EH (cell line): Measurements from ENCODE around the gene MEGF6.

Source experiments
- DNase-seq: peaks from one replicate; pipeline ENCODE4 v3.0.0-alpha.2; 2015; ENCODE audit warnings: low read depth

The MEGF6 gene

GRCh38 chr1:3504151-3504821, 107.0 kb downstream of the MEGF6 start:
- DNase-seq: peak; percentile 98

DNA sequence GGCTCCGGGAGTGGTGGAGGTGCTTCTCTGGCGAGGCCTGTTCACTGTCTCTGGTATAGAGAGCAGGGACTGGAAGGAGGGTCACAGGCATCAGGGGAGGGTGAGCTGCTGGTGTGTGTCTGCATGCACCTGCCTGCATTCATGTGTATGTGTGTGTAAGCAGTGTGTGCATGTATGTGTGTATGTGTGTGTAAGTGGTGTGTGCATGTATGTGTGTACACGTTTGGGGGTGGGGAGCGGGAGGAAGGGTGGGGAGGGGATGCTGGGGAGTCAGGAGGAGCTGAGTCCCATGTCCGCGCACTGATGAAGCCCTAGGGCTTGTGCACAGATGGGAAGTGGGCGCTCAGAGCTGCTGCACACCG, 107.8 kb downstream of the MEGF6 start:
- DNase-seq: no peak

DNA sequence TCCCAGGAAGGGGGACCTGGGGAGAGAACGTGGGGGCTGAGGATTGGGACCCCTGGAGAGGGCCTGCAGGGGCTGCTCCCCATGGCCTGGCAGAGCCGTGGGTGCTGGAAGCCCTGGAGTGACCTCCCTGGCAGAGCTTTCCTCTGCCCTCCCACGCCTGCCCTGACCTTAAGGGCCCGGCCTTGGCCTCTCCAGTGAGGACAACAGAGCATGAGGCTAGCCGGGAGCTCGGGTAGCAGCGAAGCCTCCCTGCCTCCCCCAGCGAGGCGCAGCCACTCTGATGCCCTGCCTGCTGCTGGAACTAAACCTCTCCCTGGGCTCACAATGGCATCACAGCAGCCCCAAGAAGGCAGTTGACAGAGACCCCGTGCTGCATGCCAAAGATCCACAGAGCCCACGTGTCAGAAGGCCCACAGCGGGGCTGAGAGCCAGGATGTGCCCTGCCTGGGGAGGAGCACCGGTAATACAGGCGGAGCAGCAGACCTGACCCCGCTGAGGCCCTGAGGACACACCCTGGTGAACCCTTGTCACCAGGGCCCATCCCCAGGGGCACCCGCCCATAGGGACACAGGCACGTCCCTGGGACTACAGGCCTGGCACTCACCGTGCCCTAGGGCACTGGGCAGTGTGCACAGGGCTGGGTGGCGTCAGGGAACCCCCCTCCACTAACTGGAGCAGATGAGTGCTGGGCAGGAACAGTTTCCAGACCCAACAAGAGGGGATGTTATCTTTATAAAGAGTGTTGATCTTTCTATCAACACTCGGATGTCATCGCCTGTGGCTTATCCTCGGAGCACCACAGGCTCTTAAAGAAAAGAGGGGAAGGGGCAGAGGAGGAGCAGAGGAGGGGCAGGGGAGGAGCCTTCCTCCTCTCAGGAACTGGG, 108.4 kb downstream of the MEGF6 start:
- no peak for DNase-seq

GRCh38 chr1:3501856-3502640, 109.3 kb downstream of the MEGF6 start:
- DNase-seq: peak; percentile 38

DNA sequence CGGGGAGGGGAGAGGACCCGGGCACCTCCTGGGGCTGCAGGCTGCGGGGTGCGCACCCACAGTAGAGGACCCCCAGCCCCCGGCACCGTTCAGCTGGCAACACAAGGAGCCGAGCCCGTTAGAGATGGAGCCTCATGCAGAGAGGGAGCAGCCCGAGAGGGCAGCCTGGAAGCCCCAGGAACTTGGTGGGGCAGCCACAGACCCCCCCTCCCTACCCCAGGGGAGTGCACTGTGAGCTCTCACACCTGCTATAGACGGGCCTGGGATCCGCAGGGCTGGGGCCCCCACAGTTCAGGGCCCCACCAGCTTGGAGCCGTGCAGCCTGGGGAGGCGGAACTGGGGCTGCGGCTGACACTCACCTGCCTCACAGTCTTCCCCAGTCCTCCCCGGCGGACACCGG, 109.9 kb downstream of the MEGF6 start:
- no peak for DNase-seq

- DNase-seq: no peak
Observed at GRCh38 chr1:3500265-3500835, 111.0 kb downstream of the MEGF6 start.

GRCh38 chr1:3499611-3500010, 111.7 kb downstream of the MEGF6 start:
- no peak for DNase-seq

GRCh38 chr1:3498986-3499385, 112.3 kb downstream of the MEGF6 start:
- DNase-seq: no peak

DNA sequence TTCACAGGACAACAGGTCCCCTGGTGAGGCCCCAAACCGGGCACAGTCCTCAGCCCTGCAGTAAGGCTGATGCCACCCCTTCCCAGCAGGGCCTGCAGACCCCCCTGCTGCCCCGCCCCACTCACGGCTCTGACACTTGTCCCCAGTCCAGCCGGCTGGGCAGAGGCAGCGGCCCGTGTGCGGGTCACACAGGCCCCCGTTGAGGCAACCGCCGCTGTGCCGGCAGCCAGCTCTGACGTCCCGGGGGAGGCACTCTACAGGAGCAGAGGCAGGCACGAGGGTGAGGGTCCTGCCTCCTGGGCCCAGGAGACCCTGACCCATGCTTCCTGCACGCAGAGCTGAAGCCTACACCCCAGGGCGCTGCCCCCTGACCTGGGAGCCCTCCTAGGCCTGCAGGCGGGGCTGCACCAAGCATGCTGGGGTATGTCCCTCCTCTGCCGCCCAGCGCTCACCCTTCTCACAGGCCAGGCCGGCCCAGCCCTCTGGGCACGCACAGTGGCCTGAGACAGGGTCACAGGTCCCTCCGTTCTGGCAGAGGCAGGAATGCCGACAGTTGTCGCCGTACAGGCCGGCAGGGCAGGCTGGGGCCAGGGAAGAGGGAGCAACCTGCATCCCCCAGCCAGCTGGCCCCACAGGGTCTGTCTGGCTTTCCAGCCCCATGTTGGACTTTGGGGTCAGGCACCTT, 112.9 kb downstream of the MEGF6 start:
- DNase-seq: no peak

- DNase-seq: no peak
Observed at GRCh38 chr1:3497521-3497920, 113.8 kb downstream of the MEGF6 start.

- DNase-seq: no peak
Observed at GRCh38 chr1:3496916-3497315, 114.4 kb downstream of the MEGF6 start.

GRCh38 chr1:3495776-3496745, 115.2 kb downstream of the MEGF6 start:
- DNase-seq: peak; percentile 65

GRCh38 chr1:3494321-3495308, 116.7 kb downstream of the MEGF6 start:
- DNase-seq: no peak

DNA sequence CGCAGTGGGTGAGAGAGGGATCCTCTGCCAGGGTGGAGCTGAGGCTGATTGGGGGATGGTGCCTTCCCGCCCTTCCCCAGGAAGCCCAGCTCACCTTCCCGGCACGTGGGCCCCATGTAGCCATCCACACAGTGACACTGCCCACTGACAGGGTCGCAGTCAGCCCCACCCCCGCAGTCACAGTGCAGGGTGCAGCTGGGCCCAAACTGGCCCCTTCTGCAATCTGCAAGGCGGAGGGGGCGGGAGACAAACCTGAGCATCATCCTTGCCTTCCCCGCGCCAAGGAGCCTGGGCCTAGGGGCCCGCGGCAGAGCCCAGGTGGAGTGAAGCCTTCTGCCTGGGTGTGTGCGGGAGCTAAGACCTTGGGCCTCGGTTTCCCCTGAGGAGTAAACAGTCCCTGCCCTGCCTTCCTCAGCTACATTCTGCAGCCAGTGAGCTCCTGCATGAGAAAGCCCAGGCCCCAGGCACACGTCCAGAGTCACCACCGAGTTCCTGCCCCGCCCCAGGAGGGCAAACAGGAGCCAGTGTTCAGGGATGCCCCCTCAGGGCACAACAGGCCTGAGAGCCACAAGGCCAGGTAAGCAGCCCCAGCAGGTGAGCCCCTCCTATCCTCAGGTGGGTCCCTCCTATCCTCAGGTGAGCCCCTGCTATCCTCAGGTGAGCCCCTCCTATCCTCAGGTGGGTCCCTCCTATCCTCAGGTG, 118.6 kb downstream of the MEGF6 start:
- no peak for DNase-seq

GRCh38 chr1:3491291-3492246, 119.7 kb downstream of the MEGF6 start:
- peak; percentile 67 for DNase-seq

DNA sequence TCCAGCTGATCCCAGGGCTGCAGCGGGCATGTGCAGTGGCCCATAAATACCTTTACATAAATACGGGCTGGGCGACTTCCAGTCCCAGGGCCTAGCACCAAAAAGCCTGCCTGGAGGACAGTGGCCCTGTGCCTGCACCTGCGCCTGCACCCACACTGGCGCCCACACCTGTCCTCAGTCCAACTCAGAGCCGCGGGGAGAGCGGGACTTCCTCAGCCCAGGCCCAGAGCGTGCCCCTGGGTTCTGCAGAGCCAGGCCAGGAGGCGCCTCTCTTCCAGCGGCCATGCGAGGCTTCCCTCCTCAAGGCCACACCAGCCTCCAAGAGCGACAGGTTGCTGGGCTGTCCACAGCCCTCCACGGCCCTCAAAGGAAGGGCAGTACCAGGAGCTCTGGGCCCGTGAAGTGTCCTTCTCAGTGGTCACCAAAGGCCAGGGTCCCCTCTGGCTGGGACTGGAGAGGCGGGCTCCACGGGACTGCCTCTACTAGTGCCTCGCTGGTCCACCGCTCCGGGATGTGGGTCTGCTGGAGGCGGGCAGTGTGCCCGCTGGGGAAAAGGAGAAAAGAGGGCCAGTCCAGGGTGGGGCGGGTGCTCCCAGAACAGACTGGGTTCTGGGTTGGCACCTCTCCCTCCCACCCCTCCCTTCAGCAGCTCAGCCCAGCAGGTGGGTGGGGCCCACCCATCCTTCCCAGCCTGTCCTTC, 121.1 kb downstream of the MEGF6 start:
- DNase-seq: no peak

GRCh38 chr1:3488432-3488831, 122.9 kb downstream of the MEGF6 start:
- DNase-seq: no peak
